ENCODE data around the gene ANO3.
"Not testable (repeated sequence)": the region's sequence is repeated elsewhere in the genome, so short reads cannot be mapped to it uniquely, and the experiment has no call there.

Gene ANO3

DNA sequence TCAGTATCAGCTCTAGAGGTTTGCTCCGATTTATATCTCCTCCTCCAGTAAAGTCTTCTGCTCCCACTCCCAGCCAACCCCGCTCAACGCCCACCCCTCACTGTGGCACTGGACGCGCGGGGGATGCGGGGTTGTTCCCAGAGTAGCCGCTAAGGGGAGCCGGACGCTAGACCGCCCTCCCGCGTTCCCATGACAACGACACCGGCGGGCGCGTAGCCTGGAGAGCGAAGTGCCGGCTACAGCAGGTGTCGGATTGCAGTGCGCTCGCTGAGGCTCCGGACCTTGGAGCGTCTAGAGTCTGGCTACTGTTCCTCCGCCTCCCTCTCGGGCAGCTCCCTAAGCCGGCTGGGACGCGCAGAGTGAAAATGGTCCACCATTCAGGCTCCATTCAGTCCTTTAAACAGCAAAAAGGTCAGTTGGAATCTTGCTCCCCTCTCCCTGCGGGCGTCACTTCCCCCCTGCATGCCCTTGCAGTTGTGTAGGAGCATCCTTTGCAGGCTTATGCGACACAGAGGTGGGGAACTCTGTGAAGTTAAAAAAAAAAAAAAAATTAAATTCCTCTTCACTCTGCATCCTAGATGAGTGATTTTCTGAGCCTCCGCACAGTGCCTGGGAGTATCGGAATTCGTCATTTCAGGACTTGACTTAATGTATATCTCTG is at the start of gene ANO3:
TSS of gene ANO3 (plus strand) at position 220 of the 661 bp plus-strand sequence. CDS start at position 366, 146 bp downstream.
- DNase-seq = no peak

DNA sequence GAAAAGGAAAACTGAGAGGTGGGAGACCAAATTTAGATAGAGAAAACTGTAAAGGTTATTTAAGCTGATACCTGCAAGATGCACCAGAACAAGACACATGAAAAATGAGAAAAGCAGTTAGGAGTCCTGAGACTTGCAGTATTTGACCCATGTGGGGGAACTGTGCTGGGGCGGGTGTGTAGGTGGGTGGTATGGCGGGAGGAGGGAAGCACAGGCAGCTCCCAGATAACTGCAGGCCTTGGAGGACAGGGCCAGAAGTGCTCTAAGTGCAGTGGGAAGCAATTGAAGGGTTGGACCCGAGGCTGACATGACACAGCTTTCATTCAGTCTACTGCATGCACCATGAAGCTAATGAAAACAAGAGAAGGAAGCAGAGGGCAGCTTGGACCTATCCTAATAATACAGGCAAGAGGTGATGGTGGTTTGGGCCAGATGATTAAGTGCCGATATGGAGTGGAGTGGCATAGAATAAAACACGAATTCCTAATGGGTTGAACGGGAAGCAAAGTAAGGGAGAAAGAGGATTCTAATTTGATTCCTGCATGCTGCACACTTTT is 48.0 kb upstream of the ANO3 start:
- no peak for DNase-seq

DNA sequence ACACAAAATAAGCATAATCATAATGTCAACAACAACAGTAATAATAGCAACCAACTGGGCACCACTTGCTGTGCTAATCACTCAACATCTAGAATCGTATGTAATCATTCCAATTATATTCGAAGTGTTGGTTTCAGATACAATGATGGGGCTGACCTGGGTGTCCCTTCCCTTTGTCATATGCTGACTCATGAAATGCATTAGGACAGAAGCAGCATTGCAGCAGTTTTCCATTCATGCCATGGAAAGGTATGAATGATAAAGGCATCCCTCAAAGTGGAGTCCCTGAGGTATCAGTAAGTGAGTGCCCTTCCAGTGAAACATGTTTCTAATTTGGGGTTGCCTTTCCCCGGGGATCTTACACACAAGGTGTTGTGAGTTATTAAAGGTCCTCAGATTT is 46.3 kb upstream of the ANO3 start:
- DNase-seq = no peak

DNA sequence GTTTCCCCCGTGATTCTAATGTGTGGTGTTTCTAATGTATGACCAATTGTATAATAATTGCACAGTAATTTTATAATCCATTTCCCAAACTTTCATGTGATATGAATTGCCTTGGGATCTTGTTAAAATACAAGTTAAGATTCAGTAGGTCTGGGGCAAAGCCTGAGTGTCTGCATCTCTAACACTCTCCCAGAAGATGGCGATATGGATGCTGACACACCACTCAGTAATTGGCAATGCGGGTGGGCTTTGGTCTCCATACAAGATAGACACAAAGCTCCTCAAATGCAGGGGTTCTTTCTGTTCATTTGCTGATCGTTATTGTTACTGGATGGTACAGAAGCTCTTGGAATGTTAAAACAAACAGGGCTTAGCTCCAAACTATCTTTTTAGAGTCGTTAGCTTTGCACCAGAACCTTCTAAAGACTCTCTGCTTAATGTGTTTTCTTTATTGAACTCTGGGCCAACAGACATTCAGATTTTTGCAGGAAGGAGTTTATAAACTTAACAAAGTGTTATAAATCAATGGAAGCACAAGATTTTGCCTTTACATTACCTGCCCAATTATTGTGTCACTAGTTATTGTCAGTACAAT is 45.4 kb upstream of the ANO3 start:
- no peak for DNase-seq

GRCh38 chr11:26287067-26287518 is 44.8 kb upstream of the ANO3 start:
- DNase-seq = no peak

DNA sequence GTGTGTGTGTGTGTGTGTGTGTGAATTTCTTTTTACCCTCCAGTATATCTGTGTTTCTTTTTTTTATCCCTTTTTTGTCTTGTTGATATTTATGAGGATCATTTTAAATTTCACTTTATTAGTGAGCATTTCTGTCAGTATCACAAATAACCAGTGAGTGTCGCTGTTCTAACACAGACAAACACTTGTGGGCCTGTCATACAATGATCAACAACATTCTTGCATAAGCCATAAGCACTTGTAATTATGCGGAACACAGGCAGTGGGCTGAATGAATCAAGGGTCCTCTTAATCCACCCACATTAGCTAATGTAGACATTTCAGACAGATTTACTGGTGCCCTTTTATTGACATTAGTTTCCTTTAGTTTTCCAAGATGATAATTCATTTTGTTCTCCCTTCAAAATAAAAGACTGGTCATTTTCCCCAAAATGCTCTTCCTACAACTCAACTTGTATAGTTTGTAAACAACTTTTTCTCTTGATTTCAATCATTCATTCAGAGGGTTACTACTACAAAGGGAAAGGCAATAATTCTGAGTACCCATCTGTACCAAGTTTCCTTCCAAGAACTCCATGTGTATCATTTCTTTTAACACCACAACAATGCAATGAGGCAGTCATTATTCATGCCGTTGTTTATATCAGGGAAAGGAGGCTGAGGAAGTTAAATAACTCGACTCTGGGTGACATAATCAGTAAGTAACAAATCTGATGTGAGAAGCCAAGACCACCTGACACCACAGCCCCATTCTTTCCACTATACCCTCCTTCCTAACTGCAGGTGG is 34.5 kb upstream of the ANO3 start:
- DNase-seq = no peak

DNA sequence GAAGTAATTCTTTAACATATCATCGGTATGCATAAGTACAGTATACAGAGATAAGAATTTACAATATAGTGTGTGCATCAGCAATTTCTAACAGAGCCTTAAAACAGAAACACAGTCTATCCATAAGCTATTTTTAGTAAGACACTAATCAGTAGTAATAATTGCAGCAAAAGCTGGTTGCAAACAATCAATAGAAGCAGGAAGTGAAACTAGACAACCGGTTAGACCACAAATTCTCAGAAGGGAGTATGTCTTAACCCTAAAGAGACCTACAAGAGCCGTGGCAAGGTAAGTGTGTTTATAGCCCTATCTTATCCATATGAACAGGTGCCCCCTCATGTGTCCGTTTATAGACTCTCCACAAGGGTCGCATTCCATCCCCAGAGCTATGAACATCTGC is 15.6 kb upstream of the ANO3 start:
- DNase-seq = not testable (repeated sequence)

DNA sequence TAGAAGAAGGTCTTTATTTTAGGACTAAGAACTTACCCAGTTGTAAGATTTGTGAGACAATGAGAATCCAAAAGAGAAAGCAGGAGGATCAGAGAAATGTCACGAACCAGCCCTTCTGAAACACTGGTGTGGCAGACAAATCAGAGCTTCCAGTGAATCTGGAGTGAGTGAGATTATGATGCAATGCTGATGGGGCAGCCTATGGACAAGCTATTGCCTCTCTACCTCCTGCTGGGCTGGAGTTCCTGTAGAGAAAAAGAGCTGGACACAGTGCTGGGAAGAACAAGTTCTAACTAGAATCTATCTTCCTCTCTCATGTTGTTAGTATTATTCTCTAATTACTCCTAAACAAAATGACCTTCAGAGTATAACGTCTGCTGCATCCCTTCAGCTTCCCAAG is 12.0 kb upstream of the ANO3 start:
- DNase-seq = no peak

DNA sequence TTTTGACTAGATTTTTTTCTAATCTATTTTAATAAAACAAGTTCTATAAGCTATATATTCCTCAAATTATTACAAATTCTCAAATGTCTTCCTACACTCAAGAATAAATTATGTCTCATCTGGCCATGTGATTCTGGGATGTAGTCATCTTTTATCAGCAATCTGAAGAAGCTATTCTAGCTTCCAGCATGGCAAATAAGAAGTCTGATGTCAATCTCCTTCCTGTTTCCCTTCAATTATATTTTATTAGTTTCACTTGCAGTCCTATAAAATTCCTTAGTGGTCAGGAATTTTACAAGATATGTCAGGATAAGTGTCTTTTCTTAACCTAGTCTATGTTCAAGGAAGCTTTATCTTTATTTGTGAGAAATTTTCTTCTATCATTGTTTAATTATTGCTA is 10.4 kb upstream of the ANO3 start:
- no peak for DNase-seq

DNA sequence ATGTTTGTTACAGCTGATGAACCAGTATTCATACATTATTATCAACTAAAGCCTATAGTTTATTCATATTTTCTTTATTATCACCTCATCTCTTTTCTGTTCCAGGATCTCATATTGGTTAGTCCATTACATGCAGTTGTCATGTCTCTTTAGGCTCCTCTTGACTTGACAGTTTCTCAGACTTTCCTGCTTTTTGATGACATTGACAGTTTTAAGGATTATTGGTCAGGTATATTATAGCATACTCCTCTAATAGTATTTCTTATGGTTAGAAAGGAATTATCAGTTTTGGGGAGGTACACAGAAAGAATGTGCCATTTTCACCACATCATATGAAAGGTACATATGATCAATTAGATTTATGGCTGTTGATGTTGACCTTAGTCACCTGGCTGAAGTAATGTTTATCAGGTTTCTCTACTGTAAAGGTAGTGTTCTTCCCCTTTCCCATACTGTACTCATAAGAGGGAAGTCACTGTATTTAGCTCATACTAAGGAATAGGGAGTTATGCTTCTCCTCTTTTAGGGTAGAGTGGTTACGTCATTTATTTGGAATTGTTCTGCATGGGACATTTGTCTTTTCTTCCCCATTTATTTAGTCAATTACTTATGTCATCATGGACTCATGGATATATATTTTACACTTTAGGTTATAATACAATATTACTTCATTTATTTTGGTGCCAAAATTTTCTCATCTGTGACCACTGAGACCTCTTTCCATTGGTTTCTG is 9.4 kb upstream of the ANO3 start:
- no peak for DNase-seq

DNA sequence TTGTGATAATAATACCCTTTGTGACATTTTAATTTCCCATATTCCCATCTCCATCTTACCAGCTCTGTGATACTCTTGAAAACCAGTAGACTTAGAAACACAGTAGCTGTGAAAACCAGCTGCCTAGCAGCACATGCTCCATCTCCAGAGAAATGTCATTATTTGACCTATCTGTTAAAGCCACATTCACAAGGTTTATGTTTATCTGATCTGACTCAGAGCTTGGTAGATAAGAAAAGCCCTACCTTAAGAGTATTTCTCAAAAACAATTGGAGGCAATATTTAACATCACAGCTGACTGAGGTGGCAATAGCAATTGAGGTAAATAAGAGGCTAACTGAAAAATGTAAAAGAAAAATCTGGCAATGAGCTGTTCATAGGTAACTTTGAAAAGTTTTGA is 8.1 kb upstream of the ANO3 start:
- DNase-seq = no peak

- DNase-seq = no peak
Observed at GRCh38 chr11:26324270-26324669, 7.7 kb upstream of the ANO3 start.

DNA sequence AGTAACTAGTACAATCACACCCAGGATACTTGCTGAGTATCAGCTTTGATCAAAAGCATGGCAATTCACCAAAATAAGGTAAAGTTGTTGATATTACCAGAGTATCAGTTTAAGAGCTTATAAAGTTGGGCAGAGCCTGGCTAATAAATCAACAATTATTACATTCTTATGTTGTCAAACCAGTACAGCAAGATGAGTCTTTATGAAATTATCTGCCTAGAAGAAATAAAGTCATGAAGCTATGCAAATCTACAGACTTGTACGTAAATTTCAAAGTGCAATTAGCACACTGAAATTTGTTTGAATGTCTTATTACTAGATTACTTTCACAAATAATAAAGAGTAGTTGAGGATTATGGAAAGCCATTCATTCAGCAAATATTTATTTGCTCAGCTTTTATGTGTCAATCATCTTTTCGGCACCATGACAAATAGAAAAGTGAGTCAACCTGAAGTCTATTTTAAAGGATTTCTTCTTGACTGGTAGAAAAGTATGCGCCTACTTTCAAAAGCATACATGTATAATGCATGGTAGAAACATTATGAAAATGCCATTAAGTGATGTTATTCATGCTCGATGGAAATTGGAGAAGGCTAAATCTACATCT is 5.0 kb upstream of the ANO3 start:
- no peak for DNase-seq

- DNase-seq = no peak
Observed at GRCh38 chr11:26329206-26329605, 2.7 kb upstream of the ANO3 start.

GRCh38 chr11:26330262-26330661 is 1.7 kb upstream of the ANO3 start:
- no peak for DNase-seq

DNA sequence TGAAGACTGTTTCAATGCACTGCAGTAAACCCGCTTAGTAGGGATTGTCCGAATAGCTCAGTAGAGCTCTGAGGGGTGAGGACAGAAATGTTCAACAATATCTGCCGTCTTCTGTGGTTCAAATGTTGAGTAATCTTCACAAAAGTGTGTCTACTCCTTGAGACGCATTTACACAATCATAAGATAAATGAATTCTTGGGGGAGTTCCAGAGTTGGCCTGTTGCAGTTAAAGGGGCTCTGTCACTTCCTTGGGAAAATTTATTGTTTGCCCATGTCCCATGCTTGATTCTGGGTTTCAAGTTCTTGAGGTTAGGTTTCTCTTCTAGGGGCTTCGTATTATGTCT is 614 bp downstream of the ANO3 start:
- no peak for DNase-seq

GRCh38 chr11:26333906-26334305 is 2.0 kb downstream of the ANO3 start:
- no peak for DNase-seq

- no peak for DNase-seq
Observed at GRCh38 chr11:26335903-26336302, 4.0 kb downstream of the ANO3 start.

GRCh38 chr11:26344647-26345046 is 12.7 kb downstream of the ANO3 start:
- no peak for DNase-seq

DNA sequence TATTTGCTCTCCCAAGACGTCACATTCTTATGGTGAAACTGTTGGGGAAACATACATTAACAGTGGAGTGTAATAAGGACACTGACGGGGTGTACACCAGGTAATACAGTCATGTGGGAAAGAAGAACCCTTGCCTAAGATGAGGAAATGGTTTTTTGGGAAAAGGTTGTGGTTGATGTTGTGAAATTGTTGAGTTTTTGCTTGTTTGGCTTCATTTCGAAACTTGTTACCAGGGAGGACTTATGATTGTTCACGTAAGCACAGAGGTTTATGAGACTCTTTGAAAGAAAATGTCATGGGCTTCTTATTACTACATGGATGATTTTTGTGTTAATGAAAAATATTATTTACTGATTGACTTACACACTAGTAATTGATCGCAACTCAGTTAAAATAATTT is 16.8 kb downstream of the ANO3 start:
- DNase-seq = no peak

DNA sequence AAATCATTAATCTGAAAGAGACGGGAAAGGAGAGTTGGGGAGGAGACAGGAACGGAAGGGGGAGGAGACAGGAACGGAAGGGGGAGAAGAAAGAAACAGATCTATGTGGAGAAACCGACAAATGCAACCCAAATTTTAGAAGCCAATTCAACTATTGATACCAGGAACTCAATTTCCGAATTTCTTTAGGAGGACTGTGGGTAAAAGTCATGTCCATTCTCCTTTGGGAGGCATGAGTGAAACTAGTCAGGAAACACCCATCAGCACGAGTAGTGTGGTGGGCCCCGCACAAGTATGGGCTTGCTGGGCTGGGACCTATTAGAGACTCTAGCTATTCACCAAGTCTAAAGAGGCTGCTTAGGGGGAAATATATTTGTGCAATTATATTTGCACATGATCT is 18.1 kb downstream of the ANO3 start:
- no peak for DNase-seq

- DNase-seq = no peak
Observed at GRCh38 chr11:26353010-26353409, 21.1 kb downstream of the ANO3 start.

GRCh38 chr11:26359055-26359454 is 27.1 kb downstream of the ANO3 start:
- DNase-seq = no peak

Data from activated T-cell treated with anti-CD3 and anti-CD28 coated beads, Interleukin-2, amount 50 U/mL, for 1 hour (primary cell).